IPS-20b (cell line): Measurements from ENCODE around the gene NAP1L4.

Experiments used
- H3K27ac ChIP-seq: one replicate; pipeline ENCODE4 v1.5.1; 2013; ENCODE audit warnings: low read length
- H3K27me3 ChIP-seq: 2 replicates; pipeline ENCODE4 v1.6.1; 2013; ENCODE audit warnings: mild to moderate bottlenecking, low read length, inconsistent platforms; ENCODE audit not compliant: insufficient read depth
- H3K36me3 ChIP-seq: 2 replicates; pipeline ENCODE4 v1.6.1; 2013; ENCODE audit warnings: low read depth, mild to moderate bottlenecking, inconsistent platforms, low read length, moderate library complexity; ENCODE audit not compliant: insufficient read depth
- H3K4me1 ChIP-seq: 2 replicates; pipeline ENCODE4 v1.6.1; 2013; ENCODE audit warnings: mild to moderate bottlenecking, control low read depth, inconsistent platforms, low read length, moderate library complexity; ENCODE audit not compliant: insufficient read depth
- H3K4me3 ChIP-seq: 2 replicates; pipeline ENCODE4 v1.5.1; 2013; ENCODE audit warnings: mild to moderate bottlenecking, low read length, inconsistent platforms
- H3K9ac ChIP-seq: 2 replicates; pipeline ENCODE4 v1.6.1; 2013; ENCODE audit warnings: low read depth, mild to moderate bottlenecking, inconsistent platforms, low read length, moderate library complexity
- H3K9me3 ChIP-seq: 2 replicates; pipeline ENCODE4 v1.6.1; 2013; ENCODE audit warnings: mild to moderate bottlenecking, low read depth, low read length, inconsistent platforms; ENCODE audit not compliant: insufficient read depth

NAP1L4 gene

GRCh38 chr11:2923446-2924375 lies 68.4 kb downstream of the NAP1L4 start:
- H3K4me3 ChIP-seq = no peak overlapping the region
- H3K9me3 ChIP-seq = no peaks in the 10 kb centered on the region
- no peaks in the 10 kb centered on the region for H3K36me3 ChIP-seq
- peaks cover 25% of the 10 kb centered on the region for H3K27me3 ChIP-seq
- H3K9ac ChIP-seq = no peak overlapping the region
- no peak overlapping the region for H3K27ac ChIP-seq
- no peaks in the 10 kb centered on the region for H3K4me1 ChIP-seq

GRCh38 chr11:2922655-2923054 lies 69.5 kb downstream of the NAP1L4 start:
- Histone ChIP-seq H3K36me3 (no peaks in the 10 kb centered on the region), H3K9me3 (no peaks in the 10 kb centered on the region), H3K4me3 (no peak overlapping the region), H3K9ac (no peak overlapping the region), H3K27ac (no peak overlapping the region), H3K27me3 (peaks cover 14% of the 10 kb centered on the region), H3K4me1 (no peaks in the 10 kb centered on the region)

GRCh38 chr11:2921742-2922493 lies 70.2 kb downstream of the NAP1L4 start:
- Histone ChIP-seq H3K4me3 (no peak overlapping the region), H3K36me3 (no peaks in the 10 kb centered on the region), H3K9me3 (no peaks in the 10 kb centered on the region), H3K27ac (no peak overlapping the region), H3K27me3 (peaks cover 7% of the 10 kb centered on the region), H3K4me1 (no peaks in the 10 kb centered on the region), H3K9ac (no peak overlapping the region)

- no peak overlapping the region for H3K27ac ChIP-seq
- no peaks in the 10 kb centered on the region for H3K36me3 ChIP-seq
- H3K9me3 ChIP-seq = no peaks in the 10 kb centered on the region
- H3K4me1 ChIP-seq = no peaks in the 10 kb centered on the region
- H3K4me3 ChIP-seq = no peak overlapping the region
- peaks cover under 1% of the 10 kb centered on the region; the same call in 1 of the 2 replicates for H3K27me3 ChIP-seq
- H3K9ac ChIP-seq = no peak overlapping the region
These were observed 70.9 kb downstream of the NAP1L4 start for GRCh38 chr11:2921261-2921660.

- Histone ChIP-seq H3K27me3 (no peaks in the 10 kb centered on the region), H3K4me1 (no peaks in the 10 kb centered on the region), H3K9me3 (no peaks in the 10 kb centered on the region), H3K27ac (no peak overlapping the region), H3K9ac (no peak overlapping the region), H3K36me3 (no peaks in the 10 kb centered on the region), H3K4me3 (no peak overlapping the region)
These were observed 71.8 kb downstream of the NAP1L4 start for GRCh38 chr11:2920343-2920742.

GRCh38 chr11:2919837-2920236 lies 72.3 kb downstream of the NAP1L4 start:
- Histone ChIP-seq H3K9ac (no peak overlapping the region), H3K9me3 (no peaks in the 10 kb centered on the region), H3K36me3 (no peaks in the 10 kb centered on the region), H3K27ac (no peak overlapping the region), H3K27me3 (no peaks in the 10 kb centered on the region), H3K4me1 (no peaks in the 10 kb centered on the region), H3K4me3 (no peak overlapping the region)

GRCh38 chr11:2919188-2919587 lies 72.9 kb downstream of the NAP1L4 start:
- H3K27me3 ChIP-seq = no peaks in the 10 kb centered on the region
- no peaks in the 10 kb centered on the region for H3K4me1 ChIP-seq
- no peak overlapping the region for H3K9ac ChIP-seq

GRCh38 chr11:2917842-2918490 lies 74.2 kb downstream of the NAP1L4 start:
- Histone ChIP-seq H3K36me3 (no peaks in the 10 kb centered on the region), H3K27me3 (no peaks in the 10 kb centered on the region), H3K4me1 (no peaks in the 10 kb centered on the region), H3K9ac (no peak overlapping the region), H3K4me3 (no peak overlapping the region), H3K9me3 (no peaks in the 10 kb centered on the region), H3K27ac (no peak overlapping the region)

More at GRCh38 chr11:2919188-2919587, 72.9 kb downstream of the NAP1L4 start:
- Histone ChIP-seq H3K4me3 (no peak overlapping the region), H3K9me3 (no peaks in the 10 kb centered on the region), H3K27ac (no peak overlapping the region), H3K36me3 (no peaks in the 10 kb centered on the region)

- no peaks in the 10 kb centered on the region for H3K36me3 ChIP-seq
- no peaks in the 10 kb centered on the region for H3K27me3 ChIP-seq
- no peak overlapping the region for H3K4me3 ChIP-seq
- no peak overlapping the region for H3K9ac ChIP-seq
- no peaks in the 10 kb centered on the region for H3K9me3 ChIP-seq
- no peak overlapping the region for H3K27ac ChIP-seq
- no peaks in the 10 kb centered on the region for H3K4me1 ChIP-seq
These were observed 75.1 kb downstream of the NAP1L4 start for GRCh38 chr11:2916892-2917645.

- Histone ChIP-seq H3K27me3 (no peaks in the 10 kb centered on the region), H3K9ac (no peak overlapping the region), H3K4me3 (no peak overlapping the region), H3K27ac (no peak overlapping the region), H3K4me1 (no peaks in the 10 kb centered on the region), H3K36me3 (no peaks in the 10 kb centered on the region), H3K9me3 (no peaks in the 10 kb centered on the region)
These were observed 75.8 kb downstream of the NAP1L4 start for GRCh38 chr11:2916114-2916891.
